Liver (tissue), 3 donors: Measurements from ENCODE around the gene OTUD1.

Experiments
- CTCF ChIP-seq: fragments of 150-350 bp; IDR thresholded peaks from 2 replicates; pipeline ENCODE4 v1.5.1; 2017; ENCODE audit warnings: improper control_type of control experiment, low read depth, low read length; ENCODE audit not compliant: missing input control
- EGR1 ChIP-seq, 2 donors: IDR thresholded peaks; 2 replicates each; pipeline ENCODE4 v1.6.1; 2016 to 2018; ENCODE audit warnings: antibody characterized with exemption in 2 of 2, low read depth in 2 of 2
- FOXA1 ChIP-seq: IDR thresholded peaks from 2 replicates; pipeline ENCODE4 v1.6.1; 2016; ENCODE audit warnings: antibody characterized with exemption
- GABPA ChIP-seq, 2 donors: IDR thresholded peaks in 1 of 2; conservative IDR thresholded peaks in 1 of 2; 2 replicates each; pipeline ENCODE4 v1.6.1; 2016; ENCODE audit warnings: antibody characterized with exemption in 2 of 2, mild to moderate bottlenecking in 1 of 2, moderate library complexity in 1 of 2
- HNF4A ChIP-seq, 2 donors: conservative IDR thresholded peaks; 2 replicates each; pipeline ENCODE4 v1.6.1; 2016; ENCODE audit warnings: antibody characterized with exemption in 2 of 2, mild to moderate bottlenecking in 2 of 2
- MAX ChIP-seq: IDR thresholded peaks from 2 replicates; pipeline ENCODE4 v1.6.1; 2016; ENCODE audit warnings: antibody characterized with exemption
- RAD21 ChIP-seq, 2 donors: IDR thresholded peaks; 2 replicates each; pipeline ENCODE4 v1.6.1; 2016; ENCODE audit warnings: antibody characterized with exemption in 2 of 2, mild to moderate bottlenecking in 2 of 2
- REST ChIP-seq: IDR thresholded peaks from 2 replicates; pipeline ENCODE4 v1.6.1; 2016; ENCODE audit warnings: antibody characterized with exemption, mild to moderate bottlenecking
- RXRA ChIP-seq, 2 donors: IDR thresholded peaks; 2 replicates each; pipeline ENCODE4 v1.6.1; 2017 to 2018; ENCODE audit warnings: antibody characterized with exemption in 2 of 2, mild to moderate bottlenecking in 1 of 2
- SP1 ChIP-seq: IDR thresholded peaks from 2 replicates; pipeline ENCODE4 v1.6.1; 2018; ENCODE audit warnings: antibody characterized with exemption, mild to moderate bottlenecking
- TAF1 ChIP-seq: conservative IDR thresholded peaks from 2 replicates; pipeline ENCODE4 v1.6.1; 2016; ENCODE audit warnings: antibody characterized with exemption, mild to moderate bottlenecking
- ZBTB33 ChIP-seq: IDR thresholded peaks from 2 replicates; pipeline ENCODE4 v1.6.1; 2016; ENCODE audit warnings: antibody characterized with exemption
- donor health status: healthy.
- donor health status: healthy.

GRCh38 chr10:23474626-23475025, 35.8 kb downstream of the OTUD1 start:
- TF ChIP-seq CTCF (no peak), MAX (no peak), REST (no peak), FOXA1 (no peak), TAF1 (no peak), ZBTB33 (no peak), GABPA (IDR thresholded peaks at IDR 0.05 in 1 of 2, conservative IDR thresholded peaks at IDR 0.05 in 1 of 2) (no peak), SP1 (no peak), HNF4A (conservative IDR thresholded peaks at IDR 0.05) (no peak), RAD21 (IDR thresholded peaks at IDR 0.05) (no peak), RXRA (IDR thresholded peaks at IDR 0.05) (no peak), EGR1 (IDR thresholded peaks at IDR 0.05; ENCODE audit: low read depth in 2 of 2) (no peak)
